IMR-90 (cell line): ENCODE data around the gene SLC17A9.

Experiments used
- BHLHE40 ChIP-seq: fragments of 150-350 bp; IDR thresholded peaks from 2 replicates; pipeline ENCODE4 v1.6.1; 2016; ENCODE audit warnings: mild to moderate bottlenecking, low read depth, low read length
- CEBPB ChIP-seq: IDR thresholded peaks from 2 replicates; pipeline ENCODE4 v1.6.1; 2012; ENCODE audit warnings: low read depth, low read length, improper control_type of control experiment
- MAFK ChIP-seq: IDR thresholded peaks from 2 replicates; pipeline ENCODE4 v1.6.1; 2012; ENCODE audit warnings: low read depth, low read length, improper control_type of control experiment
- MAZ ChIP-seq: IDR thresholded peaks from 2 replicates; pipeline ENCODE4 v1.6.1; 2012; ENCODE audit warnings: low read depth, mild to moderate bottlenecking, low read length, improper control_type of control experiment, moderate library complexity, borderline replicate concordance
- NFE2L2 ChIP-seq: fragments of 150-350 bp; IDR thresholded peaks from 2 replicates; pipeline ENCODE4 v1.6.1; 2016; ENCODE audit warnings: low read depth, mild to moderate bottlenecking, low read length
- POLR2A ChIP-seq: IDR thresholded peaks from 2 replicates; pipeline ENCODE4 v1.6.1; 2012; ENCODE audit warnings: mild to moderate bottlenecking, low read depth, low read length
- RAD21 ChIP-seq: IDR thresholded peaks from 2 replicates; pipeline ENCODE4 v1.6.1; 2012; ENCODE audit warnings: low read length, improper control_type of control experiment
- RCOR1 ChIP-seq: IDR thresholded peaks from 2 replicates; pipeline ENCODE4 v1.6.1; 2012; ENCODE audit warnings: mild to moderate bottlenecking, low read length, improper control_type of control experiment; ENCODE audit not compliant: insufficient replicate concordance
- RFX5 ChIP-seq: IDR thresholded peaks from 2 replicates; pipeline ENCODE4 v1.8.0; 2012; ENCODE audit warnings: low read depth, mild to moderate bottlenecking, low read length, moderate library complexity
- SMC3 ChIP-seq: fragments of 150-350 bp; IDR thresholded peaks from 2 replicates; pipeline ENCODE4 v1.6.1; 2016; ENCODE audit warnings: low read depth, mild to moderate bottlenecking, antibody characterized with exemption, low read length, moderate library complexity
- TF ChIP-seq, protein P1 (sequence below): conservative IDR thresholded peaks from 2 replicates; pipeline ENCODE4 v1.5.1; 2012; ENCODE audit warnings: mild to moderate bottlenecking, low read depth, low read length, improper control_type of control experiment
- TF ChIP-seq, protein P2 (sequence below): fragments of 150-350 bp; IDR thresholded peaks from 2 replicates; pipeline ENCODE4 v1.6.1; 2017; ENCODE audit warnings: mild to moderate bottlenecking, antibody characterized with exemption, low read length, low read depth

DNA sequence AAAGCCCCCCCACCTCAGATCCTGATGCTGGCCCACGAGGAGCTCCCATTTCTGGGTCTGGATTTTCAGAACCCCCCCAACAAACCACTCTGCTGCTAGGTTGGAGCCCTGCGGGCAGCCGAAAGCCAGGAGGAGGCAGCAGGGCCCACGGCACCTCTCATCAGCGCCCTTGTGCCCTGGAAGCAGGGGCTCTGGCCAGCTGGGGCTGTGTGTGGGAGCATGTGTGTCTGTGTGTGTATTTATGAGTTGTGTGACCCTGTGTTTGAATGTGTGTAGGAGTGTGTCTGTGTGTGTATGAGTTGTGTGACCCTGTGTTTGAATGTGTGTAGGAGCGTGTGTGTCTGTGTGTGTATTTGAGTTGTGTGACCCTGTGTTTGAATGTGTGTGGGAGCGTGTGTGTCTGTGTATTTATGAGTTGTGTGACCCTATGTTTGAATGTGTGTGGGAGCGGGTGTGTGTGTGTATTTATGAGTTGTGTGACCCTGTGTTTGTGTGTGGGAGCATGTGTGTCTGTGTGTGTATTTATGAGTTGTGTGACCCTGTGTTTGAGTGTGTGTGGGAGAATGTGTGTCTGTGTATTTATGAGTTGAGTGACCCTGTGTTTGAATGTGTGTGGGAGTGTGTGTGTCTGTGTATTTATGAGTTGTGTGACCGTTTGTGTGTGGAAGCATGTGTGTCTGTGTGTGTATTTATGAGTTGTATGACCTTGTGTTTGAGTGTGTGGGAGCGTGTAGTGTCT, 18.9 kb downstream of the SLC17A9 start:
- TF ChIP-seq, protein P1, sequence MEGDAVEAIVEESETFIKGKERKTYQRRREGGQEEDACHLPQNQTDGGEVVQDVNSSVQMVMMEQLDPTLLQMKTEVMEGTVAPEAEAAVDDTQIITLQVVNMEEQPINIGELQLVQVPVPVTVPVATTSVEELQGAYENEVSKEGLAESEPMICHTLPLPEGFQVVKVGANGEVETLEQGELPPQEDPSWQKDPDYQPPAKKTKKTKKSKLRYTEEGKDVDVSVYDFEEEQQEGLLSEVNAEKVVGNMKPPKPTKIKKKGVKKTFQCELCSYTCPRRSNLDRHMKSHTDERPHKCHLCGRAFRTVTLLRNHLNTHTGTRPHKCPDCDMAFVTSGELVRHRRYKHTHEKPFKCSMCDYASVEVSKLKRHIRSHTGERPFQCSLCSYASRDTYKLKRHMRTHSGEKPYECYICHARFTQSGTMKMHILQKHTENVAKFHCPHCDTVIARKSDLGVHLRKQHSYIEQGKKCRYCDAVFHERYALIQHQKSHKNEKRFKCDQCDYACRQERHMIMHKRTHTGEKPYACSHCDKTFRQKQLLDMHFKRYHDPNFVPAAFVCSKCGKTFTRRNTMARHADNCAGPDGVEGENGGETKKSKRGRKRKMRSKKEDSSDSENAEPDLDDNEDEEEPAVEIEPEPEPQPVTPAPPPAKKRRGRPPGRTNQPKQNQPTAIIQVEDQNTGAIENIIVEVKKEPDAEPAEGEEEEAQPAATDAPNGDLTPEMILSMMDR: no peak
- TF ChIP-seq POLR2A: no peak
- TF ChIP-seq, protein P2, sequence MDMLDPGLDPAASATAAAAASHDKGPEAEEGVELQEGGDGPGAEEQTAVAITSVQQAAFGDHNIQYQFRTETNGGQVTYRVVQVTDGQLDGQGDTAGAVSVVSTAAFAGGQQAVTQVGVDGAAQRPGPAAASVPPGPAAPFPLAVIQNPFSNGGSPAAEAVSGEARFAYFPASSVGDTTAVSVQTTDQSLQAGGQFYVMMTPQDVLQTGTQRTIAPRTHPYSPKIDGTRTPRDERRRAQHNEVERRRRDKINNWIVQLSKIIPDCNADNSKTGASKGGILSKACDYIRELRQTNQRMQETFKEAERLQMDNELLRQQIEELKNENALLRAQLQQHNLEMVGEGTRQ: no peak
- TF ChIP-seq SMC3: no peak
- no peak for TF ChIP-seq RAD21
- TF ChIP-seq RCOR1: no peak
- TF ChIP-seq BHLHE40: no peak
- TF ChIP-seq MAZ: no peak
- no peak for TF ChIP-seq NFE2L2
- TF ChIP-seq MAFK: no peak
- no peak for TF ChIP-seq CEBPB
- TF ChIP-seq RFX5: no peak
